Measurements from ENCODE around the gene MVB12B.

DNA sequence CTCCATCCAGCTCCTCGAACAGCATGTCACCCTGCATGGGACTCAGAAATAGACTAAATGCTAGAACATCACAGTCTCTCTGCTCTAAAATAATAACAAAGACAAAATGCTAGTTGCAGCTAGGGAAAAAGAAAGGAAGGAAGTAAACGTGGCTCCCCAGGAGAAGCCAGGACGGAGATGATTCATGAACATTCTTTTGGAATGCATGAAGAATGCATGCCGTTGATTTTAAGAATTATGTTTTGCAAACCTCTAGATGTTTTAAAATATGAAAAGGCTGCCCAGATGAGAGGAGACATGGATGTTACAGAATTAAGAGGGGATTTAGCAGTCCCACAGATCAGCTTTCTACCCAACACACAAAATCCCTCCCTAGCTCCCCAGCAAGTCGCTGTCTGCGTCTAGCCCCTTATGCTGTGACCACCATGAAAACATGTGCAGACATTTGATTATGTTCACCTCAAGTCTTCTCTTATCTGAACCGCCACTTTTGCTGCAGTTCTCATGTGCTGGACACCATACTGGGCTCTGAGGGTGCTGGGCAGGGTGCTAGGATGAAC, 147.7 kb downstream of the MVB12B start:
- TF ChIP-seq POLR2AphosphoS5 (IDR thresholded peaks at IDR 0.05; ENCODE audit: borderline replicate concordance, low read depth, low read length) (no peak), EZH2 (IDR thresholded peaks at IDR 0.05) (no peak), FOXP2 (optimal IDR thresholded peaks at IDR 0.05; ENCODE audit: control extremely low read depth, extremely low read length, insufficient read depth) (no peak)
